Spleen (tissue), 7 donors: Measurements from ENCODE around the gene ADAP1.

Source experiments
- CTCF ChIP-seq, 11 experiments: fragments of 200-600 bp in 7 of 11; fragments of 450-650 bp in 4 of 11; sonication (generic) in 4 of 11; IDR thresholded peaks in 8 of 11; conservative IDR thresholded peaks in 3 of 11; 1 replicate in 7 of 11; 2 replicates in 4 of 11; pipeline versions ENCODE4 v1.4.0 to v1.8.0; 2016 to 2021; ENCODE audit warnings: antibody characterized with exemption in 11 of 11, inconsistent platforms in 4 of 11, mild to moderate bottlenecking in 1 of 11
- POLR2A ChIP-seq, 3 donors: fragments of 450-650 bp; IDR thresholded peaks; one replicate each; pipeline ENCODE4 v1.5.1; 2017; ENCODE audit warnings: antibody characterized with exemption in 3 of 3, mild to moderate bottlenecking in 1 of 3
- donor health status: DM: no; HTN: no; CAD: no; lungs with moderate emphysema.
- donor health status: DM: no; HTN: no; CAD: no.
- donor health status: DM: no; HTN: no; CAD: no.

- TF ChIP-seq POLR2A (IDR thresholded peaks at IDR 0.05), result no peak
- no peak for TF ChIP-seq CTCF (IDR thresholded peaks at IDR 0.05 in 8 of 11, conservative IDR thresholded peaks at IDR 0.05 in 3 of 11)
Measured at GRCh38 chr7:918441-919113, 35.9 kb downstream of the ADAP1 start.
